Measurements from ENCODE around the gene TNFAIP3. TPM values are rescaled to one million over a fixed set of nuclear protein-coding genes. Genes with fewer than 3 reads are reported as not detected.

TNFAIP3 gene
- total and polyA plus RNA-seq, 2 of the 8 experiments (the other 6 are each of a cell fraction or from before 2014, with no cell fraction given) = 1.6 to 2.0 TPM

DNA sequence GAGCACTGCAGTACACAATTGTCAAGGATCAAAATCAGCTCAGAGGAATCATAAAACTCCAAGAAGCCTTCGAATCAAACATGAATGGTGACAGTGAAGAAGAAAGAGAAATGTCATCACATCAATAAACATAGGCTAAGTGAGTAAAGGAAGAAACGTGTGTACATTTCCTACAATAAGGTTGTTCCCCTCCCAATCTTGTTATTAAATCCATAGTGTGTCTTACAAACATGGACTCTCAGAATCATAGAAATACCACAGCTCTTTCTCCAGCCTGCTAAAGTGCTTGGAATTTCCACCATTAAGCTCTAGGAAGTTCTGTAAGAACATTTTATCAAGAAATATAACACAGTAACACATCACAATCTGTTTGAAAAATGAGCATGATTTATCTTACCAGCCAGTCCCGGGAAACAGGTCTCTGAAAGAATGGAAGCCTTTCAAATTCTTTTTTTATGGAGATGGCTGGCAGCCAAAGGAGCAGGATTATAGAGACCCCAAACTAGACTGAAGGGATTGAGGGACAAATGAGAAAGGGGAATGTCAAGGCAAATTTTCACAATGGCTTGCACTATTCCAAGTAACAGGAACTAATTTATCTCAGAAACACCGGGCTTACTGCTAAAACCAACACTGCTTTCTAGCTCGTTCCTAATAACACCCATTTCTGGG, 4.5 kb upstream of the TNFAIP3 start:
- Histone ChIP-seq H3K9ac (replicated peaks in 1 of 4; ENCODE audit: extremely low read depth in 1 of 4, low read depth in 3 of 4, low read length in 3 of 4) (no peak overlapping the region), H3K14ac (ENCODE audit: insufficient read length) (no peak overlapping the region), H3K18ac (ENCODE audit: extremely low read depth, low read length) (no peak overlapping the region), H3K4me3 (ENCODE audit: extremely low read depth in 1 of 4, insufficient read depth in 2 of 4, low read depth in 3 of 4, low read length in 4 of 4) (no peak overlapping the region), H3K56ac (replicated peaks; ENCODE audit: insufficient read length, low read depth, low read length) (no peak overlapping the region), H4K20me1 (replicated peaks in 1 of 2; ENCODE audit: control insufficient read depth in 1 of 2, insufficient read depth in 2 of 2, low read length in 2 of 2) (no peaks in the 10 kb centered on the region), H4K91ac (replicated peaks; ENCODE audit: insufficient read length, low read length) (no peak overlapping the region), H3K27me3 (replicated peaks in 1 of 4; ENCODE audit: control insufficient read depth in 3 of 4, extremely low read depth in 1 of 4, insufficient read depth in 3 of 4, low read length in 3 of 4) (peaks cover 0 to 8% (median 4%) of the 10 kb centered on the region in 4 experiments; a peak in 5 of 7 replicates), H3K27ac (ENCODE audit: low read depth, low read length) (no peak overlapping the region), H2BK15ac (ENCODE audit: low read length) (no peak overlapping the region), H2BK20ac (ENCODE audit: low read length) (no peak overlapping the region), H4K5ac (ENCODE audit: insufficient read length, low read depth, low read length) (no peak overlapping the region), H3K23me2 (ENCODE audit: low read depth, low read length) (peaks cover 7% of the 10 kb centered on the region), H2BK12ac (ENCODE audit: low read depth, low read length) (no peak overlapping the region), H3K36me3 (ENCODE audit: control insufficient read depth in 2 of 4, insufficient read depth in 4 of 4, low read length in 3 of 4) (no peaks in the 10 kb centered on the region), H2AFZ (ENCODE audit: low read length) (no peak overlapping the region), H3K79me2 (ENCODE audit: control insufficient read depth in 1 of 2, insufficient read depth in 2 of 2, low read length in 2 of 2) (no peaks in the 10 kb centered on the region), H3K4me1 (replicated peaks in 1 of 4; ENCODE audit: control insufficient read depth in 3 of 4, insufficient read depth in 4 of 4, low read length in 3 of 4) (peaks cover 5 to 19% (median 11%) of the 10 kb centered on the region in 4 experiments), H4K8ac (ENCODE audit: extremely low read depth, insufficient read depth, low read length) (no peak overlapping the region), H2AK5ac (ENCODE audit: low read depth, low read length) (no peak overlapping the region), H3K4ac (replicated peaks; ENCODE audit: insufficient read length, low read depth, low read length) (no peak overlapping the region), H2BK5ac (ENCODE audit: low read depth, low read length) (no peak overlapping the region), H2BK120ac (replicated peaks; ENCODE audit: low read depth, low read length) (no peak overlapping the region), H3K79me1 (ENCODE audit: low read depth, low read length) (no peaks in the 10 kb centered on the region), H3K4me2 (ENCODE audit: insufficient read depth in 1 of 2, low read depth in 2 of 2, low read length in 2 of 2) (no peak overlapping the region), H3K23ac (ENCODE audit: insufficient read length) (no peak overlapping the region), H3K9me3 (ENCODE audit: insufficient read depth in 2 of 2, low read depth in 1 of 2, low read length in 1 of 2) (no peaks in the 10 kb centered on the region)
- POLR2A ChIA-PET (ENCODE audit: partially characterized antibody) = interaction anchor here (0.6 kb wide), 1 partner anchor 28 kb away, joined by 3 read pairs; no protein-coding TSS in a partner anchor
- WGBS, 2 experiments (ENCODE audit: extremely low coverage in 1 of 2, insufficient coverage in 1 of 2, insufficient read length in 1 of 2, insufficient replicate concordance in 2 of 2, low coverage in 1 of 2, low lambda C conversion rate in 2 of 2, missing lambda C conversion rate in 1 of 2) = 76% methylated on average over 5 of the region's 5 CpGs; no CpG with 5 or more reads in 1 of the 2 experiments
- FAIRE-seq = no peak
- no peak for DNase-seq (ENCODE audit: low read depth in 1 of 2, low spot score in 2 of 2)
- CTCF ChIA-PET (ENCODE audit: partially characterized antibody) = interaction anchor here (0.7 to 1.6 kb wide), 9 partner anchors 16 to 513 kb away, joined by 3 to 5 read pairs (median 4); no protein-coding TSS in a partner anchor
- TF ChIP-seq SP1 (IDR thresholded peaks at IDR 0.05; ENCODE audit: low read depth, low read length) (no peak), TCF12 (IDR thresholded peaks at IDR 0.05; ENCODE audit: low read depth, low read length) (no peak), BRCA1 (IDR thresholded peaks at IDR 0.05; ENCODE audit: low read depth, low read length) (no peak), CBX8 (IDR thresholded peaks at IDR 0.05; ENCODE audit: borderline replicate concordance, low read depth, low read length) (no peak), CTBP2 (IDR thresholded peaks at IDR 0.05; ENCODE audit: borderline replicate concordance, insufficient read depth, insufficient read length, low read length) (no peak), RAD21 (IDR thresholded peaks at IDR 0.05 in 1 of 2, conservative IDR thresholded peaks at IDR 0.05 in 1 of 2; ENCODE audit: low read depth in 2 of 2, low read length in 2 of 2) (no peak), SAP30 (IDR thresholded peaks at IDR 0.05; ENCODE audit: insufficient read depth, insufficient replicate concordance, low read length) (no peak), RBBP5 (IDR thresholded peaks at IDR 0.05; ENCODE audit: borderline replicate concordance, low read depth, low read length) (no peak), NANOG (IDR thresholded peaks at IDR 0.05; ENCODE audit: insufficient read depth, low read depth, low read length, poor library complexity, severe bottlenecking) (no peak), ZNF274 (IDR thresholded peaks at IDR 0.05; ENCODE audit: borderline replicate concordance, extremely low read depth, low read length) (no peak)
- TF ChIP-seq, protein P1, sequence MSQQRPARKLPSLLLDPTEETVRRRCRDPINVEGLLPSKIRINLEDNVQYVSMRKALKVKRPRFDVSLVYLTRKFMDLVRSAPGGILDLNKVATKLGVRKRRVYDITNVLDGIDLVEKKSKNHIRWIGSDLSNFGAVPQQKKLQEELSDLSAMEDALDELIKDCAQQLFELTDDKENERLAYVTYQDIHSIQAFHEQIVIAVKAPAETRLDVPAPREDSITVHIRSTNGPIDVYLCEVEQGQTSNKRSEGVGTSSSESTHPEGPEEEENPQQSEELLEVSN (IDR thresholded peaks at IDR 0.05) = no peak
